Liver (tissue), 9 donors: ENCODE measurements around the gene UMODL1. TPM values are rescaled to one million over a fixed set of nuclear protein-coding genes. Genes with fewer than 3 reads are reported as not detected.

ENCODE experiments used
- DNase-seq: peaks from one replicate; pipeline ENCODE4 v3.0.0-alpha.2; 2017; ENCODE audit warnings: low spot score
- H3K27ac ChIP-seq, 2 donors: one replicate each; pipeline ENCODE4 v1.7.0; 2013; ENCODE audit warnings: inconsistent platforms in 2 of 2, low read length in 2 of 2, control low read depth in 1 of 2, low read depth in 1 of 2, mild to moderate bottlenecking in 1 of 2
- H3K27me3 ChIP-seq, 4 donors: one replicate each; pipeline versions ENCODE4 v1.6.1 to v1.7.0; 2013; ENCODE audit warnings: low read length in 3 of 4, inconsistent platforms in 1 of 4, mild to moderate bottlenecking in 1 of 4, moderate library complexity in 1 of 4; ENCODE audit not compliant: control insufficient read depth in 4 of 4, insufficient read depth in 4 of 4
- H3K36me3 ChIP-seq, 4 donors: one replicate each; pipeline versions ENCODE4 v1.6.1 to v1.7.0; 2013; ENCODE audit warnings: low read length in 3 of 4, mild to moderate bottlenecking in 3 of 4, low read depth in 1 of 4, moderate library complexity in 1 of 4; ENCODE audit not compliant: control insufficient read depth in 4 of 4, insufficient read depth in 3 of 4
- H3K4me1 ChIP-seq, 4 donors: one replicate each; pipeline versions ENCODE4 v1.6.1 to v1.7.0; 2013; ENCODE audit warnings: low read length in 3 of 4, mild to moderate bottlenecking in 3 of 4, moderate library complexity in 1 of 4; ENCODE audit not compliant: control insufficient read depth in 4 of 4, insufficient read depth in 4 of 4
- H3K4me3 ChIP-seq, 3 donors: one replicate each; pipeline versions ENCODE4 v1.6.1 to v1.7.0; 2013; ENCODE audit warnings: low read length in 3 of 3, control low read depth in 1 of 3, low read depth in 1 of 3, mild to moderate bottlenecking in 1 of 3
- H3K9ac ChIP-seq, 2 donors: one replicate each; pipeline ENCODE4 v1.7.0; 2013; ENCODE audit warnings: low read length in 2 of 2, mild to moderate bottlenecking in 2 of 2, moderate library complexity in 2 of 2, control low read depth in 1 of 2, low read depth in 1 of 2
- H3K9me3 ChIP-seq, 4 donors: one replicate each; pipeline versions ENCODE4 v1.6.1 to v1.7.0; 2013; ENCODE audit warnings: low read length in 3 of 4; ENCODE audit not compliant: control insufficient read depth in 4 of 4
- ATF3 ChIP-seq: IDR thresholded peaks from 2 replicates; pipeline ENCODE4 v1.6.1; 2016; ENCODE audit warnings: antibody characterized with exemption
- CTCF ChIP-seq: fragments of 150-350 bp; IDR thresholded peaks from 2 replicates; pipeline ENCODE4 v1.5.1; 2017; ENCODE audit warnings: improper control_type of control experiment, low read depth, low read length; ENCODE audit not compliant: missing input control
- EGR1 ChIP-seq, 2 donors: IDR thresholded peaks; 2 replicates each; pipeline ENCODE4 v1.6.1; 2016 to 2018; ENCODE audit warnings: antibody characterized with exemption in 2 of 2, low read depth in 2 of 2
- FOXA1 ChIP-seq: IDR thresholded peaks from 2 replicates; pipeline ENCODE4 v1.6.1; 2016; ENCODE audit warnings: antibody characterized with exemption
- FOXA2 ChIP-seq: IDR thresholded peaks from 2 replicates; pipeline ENCODE4 v1.6.1; 2016; ENCODE audit warnings: antibody characterized with exemption
- GABPA ChIP-seq, 2 donors: IDR thresholded peaks in 1 of 2; conservative IDR thresholded peaks in 1 of 2; 2 replicates each; pipeline ENCODE4 v1.6.1; 2016; ENCODE audit warnings: antibody characterized with exemption in 2 of 2, mild to moderate bottlenecking in 1 of 2, moderate library complexity in 1 of 2
- HNF4A ChIP-seq, 2 donors: conservative IDR thresholded peaks; 2 replicates each; pipeline ENCODE4 v1.6.1; 2016; ENCODE audit warnings: antibody characterized with exemption in 2 of 2, mild to moderate bottlenecking in 2 of 2
- HNF4G ChIP-seq: IDR thresholded peaks from 2 replicates; pipeline ENCODE4 v1.6.1; 2016; ENCODE audit warnings: antibody characterized with exemption
- JUND ChIP-seq, 2 donors: IDR thresholded peaks; 2 replicates each; pipeline ENCODE4 v1.6.1; 2016; ENCODE audit warnings: antibody characterized with exemption in 2 of 2
- MAX ChIP-seq: IDR thresholded peaks from 2 replicates; pipeline ENCODE4 v1.6.1; 2016; ENCODE audit warnings: antibody characterized with exemption
- NR2F2 ChIP-seq: IDR thresholded peaks from 2 replicates; pipeline ENCODE4 v1.6.1; 2016; ENCODE audit warnings: antibody characterized with exemption
- RAD21 ChIP-seq, 2 donors: IDR thresholded peaks; 2 replicates each; pipeline ENCODE4 v1.6.1; 2016; ENCODE audit warnings: antibody characterized with exemption in 2 of 2, mild to moderate bottlenecking in 2 of 2
- REST ChIP-seq: IDR thresholded peaks from 2 replicates; pipeline ENCODE4 v1.6.1; 2016; ENCODE audit warnings: antibody characterized with exemption, mild to moderate bottlenecking
- RXRA ChIP-seq, 2 donors: IDR thresholded peaks; 2 replicates each; pipeline ENCODE4 v1.6.1; 2017 to 2018; ENCODE audit warnings: antibody characterized with exemption in 2 of 2, mild to moderate bottlenecking in 1 of 2
- SP1 ChIP-seq: IDR thresholded peaks from 2 replicates; pipeline ENCODE4 v1.6.1; 2018; ENCODE audit warnings: antibody characterized with exemption, mild to moderate bottlenecking
- TAF1 ChIP-seq: conservative IDR thresholded peaks from 2 replicates; pipeline ENCODE4 v1.6.1; 2016; ENCODE audit warnings: antibody characterized with exemption, mild to moderate bottlenecking
- YY1 ChIP-seq: IDR thresholded peaks from 2 replicates; pipeline ENCODE4 v1.6.1; 2016; ENCODE audit warnings: antibody characterized with exemption, mild to moderate bottlenecking
- ZBTB33 ChIP-seq: IDR thresholded peaks from 2 replicates; pipeline ENCODE4 v1.6.1; 2016; ENCODE audit warnings: antibody characterized with exemption
- WGBS: extraction: QIAGEN DNeasy Blood & Tissue Kit; methylation state at CpG from one replicate; pipeline ENCODE4 v1.1.7; 2013; 5-methylcytosine and 5-hydroxymethylcytosine counted together
- polyA plus RNA-seq, 2 donors: library from polyadenylated mRNA; stranded (reverse) in 1 of 2; unstranded in 1 of 2; fragments of 200-250 nt in 1 of 2; fragments of >200 nt in 1 of 2; fragmentation: Nextera tagmentation in 1 of 2; extraction: Ambion mirVana in 1 of 2; gene quantifications; one replicate each; pipeline versions ENCODE4 v1.2.1 to v1.2.3, GENCODE V29; 2013 to 2015
- total RNA-seq, 2 donors: library from RNA; depleted of rRNA; stranded (reverse); fragments of >200 nt; gene quantifications; one replicate each; pipeline ENCODE4 v1.2.3, GENCODE V29; 2014
- donor health status: healthy.
- donor health status: healthy.
- donor health status: healthy.
- donor health status: healthy.
- donor health status: healthy.

The UMODL1 gene
- total and polyA plus RNA-seq, 4 donors: 0.08 to 0.14 (median 0.08) TPM; not detected in 1

GRCh38 chr21:42037516-42037915, 33.6 kb upstream of the UMODL1 start:
- peaks cover 9 to 24% (median 14%) of the 10 kb centered on the region in 4 donors for H3K4me1 ChIP-seq
- no peak for DNase-seq
- peak overlapping the region; percentile 29 to 87 for H3K27ac ChIP-seq
- H3K9me3 ChIP-seq: no peaks in the 10 kb centered on the region
- no peaks in the 10 kb centered on the region for H3K36me3 ChIP-seq
- no peaks in the 10 kb centered on the region for H3K27me3 ChIP-seq
- H3K9ac ChIP-seq: peak overlapping the region in 1 of 2 donors; percentile 2
- WGBS: 76% methylated on average over 9 of the region's 9 CpGs
- H3K4me3 ChIP-seq: no peak overlapping the region
- TF ChIP-seq REST: no peak
- no peak for TF ChIP-seq TAF1
- no peak for TF ChIP-seq NR2F2
- TF ChIP-seq RXRA (IDR thresholded peaks at IDR 0.05): no peak
- TF ChIP-seq SP1: no peak
- TF ChIP-seq CTCF: no peak
- no peak for TF ChIP-seq GABPA (IDR thresholded peaks at IDR 0.05 in 1 of 2, conservative IDR thresholded peaks at IDR 0.05 in 1 of 2)
- no peak for TF ChIP-seq HNF4A (conservative IDR thresholded peaks at IDR 0.05)
- TF ChIP-seq HNF4G: no peak
- TF ChIP-seq FOXA1: no peak
- no peak for TF ChIP-seq EGR1 (IDR thresholded peaks at IDR 0.05; ENCODE audit: low read depth in 2 of 2)
- TF ChIP-seq FOXA2: no peak
- TF ChIP-seq ZBTB33: no peak
- TF ChIP-seq RAD21 (IDR thresholded peaks at IDR 0.05): no peak
- no peak for TF ChIP-seq JUND (IDR thresholded peaks at IDR 0.05)
- no peak for TF ChIP-seq ATF3
- no peak for TF ChIP-seq YY1
- no peak for TF ChIP-seq MAX
